ENCODE data around the gene MYL3.

DNA sequence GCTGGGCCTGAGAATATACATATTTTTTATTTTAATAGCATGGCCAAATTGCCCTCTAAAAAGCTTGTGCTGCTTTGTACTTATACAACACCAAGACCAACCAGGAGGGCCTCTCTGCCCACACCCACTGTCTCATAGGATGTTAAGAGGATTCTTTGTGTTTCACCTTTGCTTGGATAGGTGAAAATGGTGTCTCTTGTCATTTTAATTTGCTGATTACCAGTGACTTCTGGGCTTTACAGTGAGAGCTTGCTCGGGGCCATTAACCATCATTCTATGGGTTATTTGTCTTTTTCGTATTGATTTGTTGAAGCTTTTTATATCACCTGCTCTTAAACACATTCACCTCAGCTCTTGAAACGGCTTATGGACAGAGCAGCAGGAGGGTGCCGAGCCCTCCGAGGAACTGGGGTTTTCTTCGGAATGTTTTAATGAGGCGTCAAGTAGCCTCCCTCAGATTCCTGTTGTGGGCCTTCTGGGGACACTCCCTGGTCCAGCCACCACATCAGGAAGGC, 24.8 kb upstream of the MYL3 start:
- no peak for TF ChIP-seq POLR2A (IDR thresholded peaks at IDR 0.05)
- TF ChIP-seq, protein P1, sequence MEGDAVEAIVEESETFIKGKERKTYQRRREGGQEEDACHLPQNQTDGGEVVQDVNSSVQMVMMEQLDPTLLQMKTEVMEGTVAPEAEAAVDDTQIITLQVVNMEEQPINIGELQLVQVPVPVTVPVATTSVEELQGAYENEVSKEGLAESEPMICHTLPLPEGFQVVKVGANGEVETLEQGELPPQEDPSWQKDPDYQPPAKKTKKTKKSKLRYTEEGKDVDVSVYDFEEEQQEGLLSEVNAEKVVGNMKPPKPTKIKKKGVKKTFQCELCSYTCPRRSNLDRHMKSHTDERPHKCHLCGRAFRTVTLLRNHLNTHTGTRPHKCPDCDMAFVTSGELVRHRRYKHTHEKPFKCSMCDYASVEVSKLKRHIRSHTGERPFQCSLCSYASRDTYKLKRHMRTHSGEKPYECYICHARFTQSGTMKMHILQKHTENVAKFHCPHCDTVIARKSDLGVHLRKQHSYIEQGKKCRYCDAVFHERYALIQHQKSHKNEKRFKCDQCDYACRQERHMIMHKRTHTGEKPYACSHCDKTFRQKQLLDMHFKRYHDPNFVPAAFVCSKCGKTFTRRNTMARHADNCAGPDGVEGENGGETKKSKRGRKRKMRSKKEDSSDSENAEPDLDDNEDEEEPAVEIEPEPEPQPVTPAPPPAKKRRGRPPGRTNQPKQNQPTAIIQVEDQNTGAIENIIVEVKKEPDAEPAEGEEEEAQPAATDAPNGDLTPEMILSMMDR (IDR thresholded peaks at IDR 0.05): no peak
